Measurements from ENCODE around the gene CENPB. TPM values are rescaled to one million over a fixed set of nuclear protein-coding genes. Genes with fewer than 3 reads are reported as not detected.
"Not testable (repeated sequence)": the region's sequence is repeated elsewhere in the genome, so short reads cannot be mapped to it uniquely, and the experiment has no call there.

Gene CENPB, protein sequence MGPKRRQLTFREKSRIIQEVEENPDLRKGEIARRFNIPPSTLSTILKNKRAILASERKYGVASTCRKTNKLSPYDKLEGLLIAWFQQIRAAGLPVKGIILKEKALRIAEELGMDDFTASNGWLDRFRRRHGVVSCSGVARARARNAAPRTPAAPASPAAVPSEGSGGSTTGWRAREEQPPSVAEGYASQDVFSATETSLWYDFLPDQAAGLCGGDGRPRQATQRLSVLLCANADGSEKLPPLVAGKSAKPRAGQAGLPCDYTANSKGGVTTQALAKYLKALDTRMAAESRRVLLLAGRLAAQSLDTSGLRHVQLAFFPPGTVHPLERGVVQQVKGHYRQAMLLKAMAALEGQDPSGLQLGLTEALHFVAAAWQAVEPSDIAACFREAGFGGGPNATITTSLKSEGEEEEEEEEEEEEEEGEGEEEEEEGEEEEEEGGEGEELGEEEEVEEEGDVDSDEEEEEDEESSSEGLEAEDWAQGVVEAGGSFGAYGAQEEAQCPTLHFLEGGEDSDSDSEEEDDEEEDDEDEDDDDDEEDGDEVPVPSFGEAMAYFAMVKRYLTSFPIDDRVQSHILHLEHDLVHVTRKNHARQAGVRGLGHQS
- total RNA-seq, result 10 to 100 TPM; 77.9 to 91.4 (median 89.2) TPM

DNA sequence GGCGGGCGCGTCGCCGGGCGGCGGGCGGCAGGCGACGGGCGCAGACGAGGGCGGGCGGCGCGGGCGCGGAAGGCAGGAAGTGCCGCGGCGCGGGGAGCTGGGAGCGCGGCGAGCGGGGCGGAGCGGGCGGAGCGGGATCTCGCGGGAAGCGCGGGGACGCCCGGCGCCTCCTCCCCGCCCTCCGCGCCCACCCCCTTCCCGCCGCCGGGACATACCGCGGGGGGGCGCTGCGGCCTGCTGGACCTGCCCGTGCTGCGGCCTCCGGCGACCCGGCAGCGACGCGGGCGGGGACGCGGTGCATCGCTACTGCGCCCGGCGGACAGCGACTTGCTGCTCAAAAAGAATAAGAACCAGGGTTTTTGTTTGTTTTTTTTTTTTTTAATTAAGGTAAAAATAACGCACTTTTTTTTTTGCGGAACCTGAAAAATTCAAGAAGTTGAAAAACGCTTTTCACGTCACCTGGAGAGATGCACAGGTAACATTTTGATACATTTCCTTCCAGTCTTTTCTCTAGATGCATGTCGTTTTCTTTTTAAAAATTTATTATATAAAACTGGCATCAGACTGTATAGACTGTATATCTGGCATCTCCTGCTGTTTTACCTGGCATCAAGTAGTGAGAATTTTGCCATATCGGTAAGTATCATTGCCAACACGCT lies at the start of gene CENPB:
Gene CENPB (minus strand): TSS at position 76 of the 659 bp plus-strand sequence. CDS start 257 bp downstream, outside the sequence.
- Mint-ChIP-seq H3K4me1 (ENCODE audit: low read depth) (peaks cover 35% of the 10 kb centered on the region), H3K4me3 (peak within 1 kb of the TSS; percentile 85)
- peak; percentile 91 to 95 for ATAC-seq

DNA sequence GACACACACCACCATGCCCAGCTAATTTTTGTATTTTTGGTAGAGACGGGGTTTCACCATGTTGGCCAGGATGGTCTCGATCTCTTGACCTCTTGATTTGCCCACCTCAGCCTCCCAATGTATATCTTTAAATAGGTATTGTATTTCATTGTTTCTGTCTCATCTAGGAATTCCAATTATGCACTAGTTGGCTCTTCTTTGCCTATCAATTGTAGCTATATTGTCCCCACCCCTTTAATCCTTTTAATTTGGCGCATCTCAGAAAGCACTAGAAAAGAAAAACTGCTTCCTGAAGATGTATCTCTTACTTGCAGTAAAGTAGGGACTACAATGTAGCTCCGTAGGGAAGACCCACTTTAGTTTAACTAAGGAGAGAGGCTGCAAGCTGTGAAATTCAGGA lies 49.6 kb upstream of the CENPB start:
- Mint-ChIP-seq H3K36me3 (ENCODE audit: insufficient read depth) (no peaks in the 10 kb centered on the region), H3K4me3 (no peak overlapping the region), H3K9me3 (no peaks in the 10 kb centered on the region), H3K27me3 (ENCODE audit: low read depth) (no peaks in the 10 kb centered on the region), H3K4me1 (ENCODE audit: low read depth) (peaks cover 3% of the 10 kb centered on the region)
- DNase-seq (no peak), ATAC-seq (no peak)

More for the DNA sequence above, at the start of gene CENPB:
- DNase-seq, result peak; percentile 89
- H3K27me3 Mint-ChIP-seq (ENCODE audit: low read depth), result no peaks in the 10 kb centered on the region
- peaks cover 6% of the 10 kb centered on the region for H3K36me3 Mint-ChIP-seq (ENCODE audit: insufficient read depth)
- H3K9me3 Mint-ChIP-seq, result no peaks in the 10 kb centered on the region

DNA sequence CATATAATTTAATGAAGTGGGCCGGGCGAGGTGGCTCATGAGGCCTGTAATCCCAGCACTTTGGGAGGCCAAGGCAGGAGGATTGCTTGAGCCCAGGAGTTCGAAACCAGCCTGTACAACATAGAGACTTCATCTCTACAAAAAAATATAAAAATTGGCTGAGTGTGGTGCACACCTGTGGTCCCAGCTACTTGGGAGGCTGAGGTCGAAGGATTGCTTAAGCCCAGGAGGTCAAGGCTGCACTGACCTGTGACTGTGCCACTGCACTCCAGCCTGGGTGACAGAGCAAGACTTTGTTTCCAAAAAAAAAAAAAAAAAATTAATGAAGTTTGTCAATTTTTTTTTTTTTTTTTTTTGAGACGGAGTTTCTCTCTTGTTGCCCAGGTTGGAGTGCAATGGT lies 43.4 kb upstream of the CENPB start:
- DNase-seq; H3K4me1 Mint-ChIP-seq (ENCODE audit: low read depth); H3K27me3 Mint-ChIP-seq (ENCODE audit: low read depth); H3K36me3 Mint-ChIP-seq (ENCODE audit: insufficient read depth); H3K4me3 Mint-ChIP-seq; ATAC-seq; H3K9me3 Mint-ChIP-seq: not testable (repeated sequence)

DNA sequence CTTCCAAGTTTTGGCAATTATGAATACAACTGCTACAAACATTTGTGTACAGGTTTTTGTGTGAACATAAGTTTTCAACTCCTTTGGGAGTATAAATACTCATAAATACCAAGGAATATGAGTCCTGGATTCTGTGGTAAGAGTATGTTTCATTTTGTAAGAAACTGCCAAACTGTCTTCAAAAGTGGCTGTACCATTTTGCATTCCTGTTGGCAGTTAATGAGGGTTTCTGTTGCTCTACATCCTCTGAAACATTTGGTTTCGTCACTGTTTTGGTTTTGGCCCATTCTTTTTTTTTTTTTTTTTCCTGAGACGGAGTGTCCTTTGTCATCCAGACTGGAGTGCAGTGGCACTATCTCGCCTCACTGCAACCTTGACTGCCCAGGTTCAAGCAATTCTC lies 42.3 kb upstream of the CENPB start:
- no peak for DNase-seq
- H3K4me3 Mint-ChIP-seq, result no peak overlapping the region
- H3K9me3 Mint-ChIP-seq, result no peaks in the 10 kb centered on the region
- H3K27me3 Mint-ChIP-seq (ENCODE audit: low read depth), result no peaks in the 10 kb centered on the region
- peaks cover 4% of the 10 kb centered on the region for H3K36me3 Mint-ChIP-seq (ENCODE audit: insufficient read depth)
- no peaks in the 10 kb centered on the region for H3K4me1 Mint-ChIP-seq (ENCODE audit: low read depth)
- ATAC-seq, result no peak

DNA sequence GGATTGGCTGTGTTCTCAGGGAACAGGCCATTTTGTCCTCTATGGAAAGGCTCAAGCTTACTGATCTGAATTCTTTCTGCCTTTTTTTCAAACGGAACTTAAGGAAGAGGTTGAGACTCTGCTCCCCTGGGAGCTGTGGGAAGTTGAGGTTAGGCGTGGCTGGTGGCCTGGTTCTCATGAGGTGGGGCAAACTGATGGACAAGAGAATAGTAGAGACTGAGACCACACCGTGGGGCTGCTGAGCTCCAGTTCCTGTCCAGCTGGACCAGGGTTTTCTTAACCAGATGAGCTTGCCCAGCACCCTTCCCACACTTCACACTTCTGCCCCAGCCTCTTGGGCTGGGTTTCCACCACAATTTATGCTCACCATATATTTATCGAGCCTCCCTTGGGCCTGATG lies 39.9 kb upstream of the CENPB start:
- Mint-ChIP-seq H3K36me3 (ENCODE audit: insufficient read depth) (peaks cover 8% of the 10 kb centered on the region), H3K9me3 (no peaks in the 10 kb centered on the region), H3K27me3 (ENCODE audit: low read depth) (no peaks in the 10 kb centered on the region), H3K4me1 (ENCODE audit: low read depth) (peaks cover 6% of the 10 kb centered on the region), H3K4me3 (no peak overlapping the region)
- no peak for ATAC-seq
- no peak for DNase-seq

DNA sequence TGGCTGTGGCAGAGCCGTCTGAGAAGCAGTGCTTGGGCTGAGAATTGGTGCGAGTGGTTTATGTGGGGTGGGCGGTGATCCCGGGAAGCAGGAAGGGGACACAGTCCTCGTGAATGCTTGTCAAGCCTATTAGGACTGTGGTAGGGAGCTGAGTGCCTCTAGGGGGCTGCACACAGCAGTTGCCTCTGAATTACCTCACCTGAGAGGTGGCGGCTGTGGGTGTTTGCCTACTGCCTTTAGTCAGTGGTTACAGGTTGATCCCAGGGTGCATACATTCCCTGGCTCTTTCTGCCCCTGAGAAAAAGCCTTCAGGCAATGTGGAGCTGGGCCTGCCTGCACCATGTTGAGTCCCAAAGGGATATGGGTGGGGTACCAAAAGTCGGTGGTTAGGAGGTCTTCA lies 39.0 kb upstream of the CENPB start:
- DNase-seq, result no peak
- no peaks in the 10 kb centered on the region for H3K27me3 Mint-ChIP-seq (ENCODE audit: low read depth)
- no peak overlapping the region for H3K4me3 Mint-ChIP-seq
- no peaks in the 10 kb centered on the region for H3K9me3 Mint-ChIP-seq
- H3K36me3 Mint-ChIP-seq (ENCODE audit: insufficient read depth), result peaks cover 8% of the 10 kb centered on the region
- H3K4me1 Mint-ChIP-seq (ENCODE audit: low read depth), result peaks cover 7% of the 10 kb centered on the region
- no peak for ATAC-seq

DNA sequence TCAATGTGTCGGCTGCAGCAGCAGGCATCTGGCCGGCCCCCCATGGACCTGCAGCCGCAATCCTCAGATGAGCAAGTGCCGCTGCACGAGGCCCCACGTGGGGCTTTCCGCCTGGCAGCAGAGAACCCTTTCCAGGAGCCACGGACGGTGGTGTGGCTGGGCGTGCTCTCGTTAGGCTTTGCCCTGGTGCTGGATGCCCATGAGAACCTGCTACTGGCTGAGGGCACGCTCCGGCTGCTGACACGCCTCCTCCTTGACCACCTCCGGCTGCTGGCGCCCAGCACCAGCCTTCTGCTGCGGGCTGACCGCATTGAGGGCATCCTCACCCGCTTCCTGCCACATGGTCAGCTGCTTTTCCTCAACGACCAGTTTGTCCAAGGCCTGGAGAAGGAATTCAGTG lies 37.3 kb upstream of the CENPB start:
- H3K27me3 Mint-ChIP-seq (ENCODE audit: low read depth), result no peaks in the 10 kb centered on the region
- peaks cover 17% of the 10 kb centered on the region for H3K4me1 Mint-ChIP-seq (ENCODE audit: low read depth)
- H3K9me3 Mint-ChIP-seq, result no peaks in the 10 kb centered on the region
- H3K4me3 Mint-ChIP-seq, result no peak overlapping the region
- DNase-seq, result no peak
- peaks cover 8% of the 10 kb centered on the region for H3K36me3 Mint-ChIP-seq (ENCODE audit: insufficient read depth)
- ATAC-seq, result no peak

DNA sequence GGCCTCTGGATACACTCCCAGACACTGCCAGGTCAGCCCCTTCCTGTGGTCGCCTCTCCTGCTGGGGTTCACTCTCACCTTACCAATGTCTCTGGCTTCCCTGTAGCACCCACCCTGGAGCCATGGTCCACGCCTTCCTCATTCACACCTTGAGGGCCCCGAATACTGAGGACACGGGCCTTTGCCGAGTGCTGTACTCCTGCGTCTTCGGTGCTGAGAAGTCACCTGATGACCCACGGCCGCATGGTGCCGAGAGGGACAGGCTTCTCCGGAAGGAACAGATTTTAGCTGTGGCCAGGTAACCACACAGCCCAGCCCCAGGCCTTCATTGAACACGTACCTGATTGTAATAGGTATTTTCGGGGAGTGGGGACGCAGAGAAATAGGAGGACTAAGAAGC lies 35.5 kb upstream of the CENPB start:
- ATAC-seq, result no peak
- Mint-ChIP-seq H3K36me3 (ENCODE audit: insufficient read depth) (peaks cover 8% of the 10 kb centered on the region), H3K27me3 (ENCODE audit: low read depth) (no peaks in the 10 kb centered on the region), H3K4me1 (ENCODE audit: low read depth) (peaks cover 22% of the 10 kb centered on the region), H3K9me3 (no peaks in the 10 kb centered on the region), H3K4me3 (peak overlapping the region; percentile 84)
- DNase-seq, result no peak

DNA sequence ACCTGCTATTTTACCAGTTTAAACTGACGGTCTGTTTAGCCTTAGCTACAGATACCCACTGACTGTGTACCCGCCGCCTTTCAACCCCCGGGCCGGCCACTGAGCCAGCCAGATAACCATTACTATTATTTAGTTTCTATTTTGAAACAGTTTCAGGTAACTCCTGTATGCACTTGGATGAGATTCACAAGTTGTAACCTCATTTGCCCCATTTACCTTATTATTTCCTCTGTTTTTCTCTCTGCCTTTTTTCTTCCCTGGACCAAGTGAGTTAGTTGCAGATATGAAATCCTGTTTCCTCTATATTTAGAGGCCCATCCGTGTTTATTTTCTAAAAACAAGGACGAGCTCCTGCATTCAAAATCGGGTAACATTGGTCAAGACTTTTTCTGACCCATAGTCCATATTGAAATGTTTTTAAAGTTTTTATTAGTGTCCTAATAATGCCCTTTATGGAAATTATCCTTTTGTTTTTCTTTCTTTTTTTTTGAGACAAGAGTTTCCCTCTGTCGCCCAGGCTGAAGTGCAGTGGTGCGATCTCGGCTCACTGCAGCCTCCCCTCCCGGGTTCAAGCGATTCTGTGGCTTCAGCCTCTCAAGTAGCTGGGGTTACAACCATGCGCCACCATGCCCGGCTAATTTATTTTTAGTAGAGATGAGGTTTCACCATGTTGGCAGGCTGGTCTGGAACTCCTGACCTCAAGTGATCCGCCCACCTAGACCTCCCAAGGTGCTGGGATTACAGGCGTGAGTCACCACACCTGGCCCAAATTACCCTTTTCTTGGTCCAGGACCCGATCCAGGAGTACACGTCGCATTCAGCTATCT lies 34.6 kb upstream of the CENPB start:
- H3K9me3 Mint-ChIP-seq, result no peaks in the 10 kb centered on the region
- peaks cover 5% of the 10 kb centered on the region for H3K36me3 Mint-ChIP-seq (ENCODE audit: insufficient read depth)
- no peak for DNase-seq
- H3K4me1 Mint-ChIP-seq (ENCODE audit: low read depth), result peaks cover 29% of the 10 kb centered on the region
- H3K27me3 Mint-ChIP-seq (ENCODE audit: low read depth), result no peaks in the 10 kb centered on the region
- peak overlapping the region; percentile 84 for H3K4me3 Mint-ChIP-seq
- no peak for ATAC-seq

DNA sequence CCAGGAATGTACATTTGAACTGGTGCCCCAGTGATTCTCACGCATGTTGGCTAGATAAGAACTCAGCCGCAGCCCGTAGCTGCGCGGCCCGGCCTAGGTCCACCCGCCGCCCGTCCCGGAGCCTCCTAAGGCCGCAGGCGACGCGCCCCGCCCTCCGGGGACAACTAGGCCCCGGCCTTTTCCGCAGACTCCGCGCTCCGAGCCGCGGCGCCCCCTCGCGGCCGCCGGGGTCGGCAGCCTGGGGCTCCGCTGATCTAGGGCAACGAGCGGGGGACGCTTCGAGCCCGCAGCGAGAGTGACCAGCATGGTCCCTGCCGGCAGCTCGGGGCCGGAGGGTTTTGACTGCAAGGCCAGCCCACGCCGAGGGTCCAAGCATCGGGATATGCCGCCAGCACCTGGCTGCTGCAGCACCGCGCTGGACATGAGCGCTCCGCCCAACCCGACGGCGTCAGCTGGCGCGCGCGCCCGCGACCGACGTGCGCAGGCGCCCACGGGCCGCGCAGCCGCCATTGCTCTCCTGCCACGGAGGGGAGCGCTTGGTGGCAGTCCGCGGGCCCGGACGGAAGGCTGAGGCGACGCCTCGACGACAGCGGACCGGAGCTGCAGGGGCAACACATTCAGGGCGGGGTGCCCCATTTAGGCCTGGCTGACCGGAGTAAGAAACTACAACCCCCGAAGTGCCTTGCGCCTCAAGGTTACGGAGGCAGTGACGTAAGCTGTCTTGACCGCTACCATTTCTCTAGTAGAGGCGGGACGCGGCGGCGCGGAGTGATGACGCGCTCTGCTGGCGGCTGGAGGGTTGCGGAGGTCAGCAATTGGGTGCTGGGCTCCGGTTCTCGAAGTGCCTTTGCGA lies 33.7 kb upstream of the CENPB start, which contains the start of gene AP5S1:
Gene AP5S1 (plus strand): TSS at position 500 of the 853 bp plus-strand sequence. CDS start 1,571 bp downstream, outside the sequence.
- peak; percentile 91 to 93 for ATAC-seq
- H3K9me3 Mint-ChIP-seq, result no peaks in the 10 kb centered on the region
- peak within 1 kb of the TSS; percentile 84 for H3K4me3 Mint-ChIP-seq
- H3K27me3 Mint-ChIP-seq (ENCODE audit: low read depth), result no peaks in the 10 kb centered on the region
- peaks cover 37% of the 10 kb centered on the region for H3K4me1 Mint-ChIP-seq (ENCODE audit: low read depth)
- H3K36me3 Mint-ChIP-seq (ENCODE audit: insufficient read depth), result peaks cover 4% of the 10 kb centered on the region
- peak; percentile 86 for DNase-seq

DNA sequence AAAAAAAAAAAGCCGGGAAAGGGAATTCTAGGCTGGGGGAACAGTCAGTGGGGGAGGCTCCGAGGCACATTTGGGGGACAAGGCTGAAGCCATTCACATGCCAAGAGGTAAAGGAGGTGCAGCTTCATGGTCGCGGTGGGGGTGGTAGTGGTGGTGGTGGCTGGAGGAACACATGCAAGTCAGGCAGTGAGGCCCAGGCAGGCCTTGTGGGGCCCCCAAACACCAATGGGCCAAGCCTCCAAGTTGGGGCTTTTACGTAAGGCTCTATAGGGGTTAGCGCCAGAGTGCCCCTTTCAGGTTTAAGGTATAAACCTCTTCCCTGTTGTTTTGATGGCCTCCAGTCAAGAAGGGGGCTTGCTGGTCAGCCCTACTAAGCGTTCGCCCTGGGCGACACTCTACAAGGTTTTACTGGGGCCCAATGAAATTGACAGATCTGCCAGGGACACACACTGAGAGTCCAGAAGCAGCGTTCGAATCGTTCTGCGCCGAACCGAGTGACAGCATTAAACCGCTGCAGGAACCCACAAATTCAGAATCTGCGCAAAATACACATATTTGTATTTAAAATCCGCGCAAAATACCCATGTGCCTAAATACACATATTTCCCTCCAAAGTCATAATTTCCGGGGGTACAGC lies 33.0 kb upstream of the CENPB start:
- H3K36me3 Mint-ChIP-seq (ENCODE audit: insufficient read depth), result peaks cover 4% of the 10 kb centered on the region
- no peaks in the 10 kb centered on the region for H3K9me3 Mint-ChIP-seq
- DNase-seq (no peak), ATAC-seq (no peak)
- H3K4me1 Mint-ChIP-seq (ENCODE audit: low read depth), result peaks cover 44% of the 10 kb centered on the region
- no peaks in the 10 kb centered on the region for H3K27me3 Mint-ChIP-seq (ENCODE audit: low read depth)
- peak overlapping the region; percentile 84 for H3K4me3 Mint-ChIP-seq

DNA sequence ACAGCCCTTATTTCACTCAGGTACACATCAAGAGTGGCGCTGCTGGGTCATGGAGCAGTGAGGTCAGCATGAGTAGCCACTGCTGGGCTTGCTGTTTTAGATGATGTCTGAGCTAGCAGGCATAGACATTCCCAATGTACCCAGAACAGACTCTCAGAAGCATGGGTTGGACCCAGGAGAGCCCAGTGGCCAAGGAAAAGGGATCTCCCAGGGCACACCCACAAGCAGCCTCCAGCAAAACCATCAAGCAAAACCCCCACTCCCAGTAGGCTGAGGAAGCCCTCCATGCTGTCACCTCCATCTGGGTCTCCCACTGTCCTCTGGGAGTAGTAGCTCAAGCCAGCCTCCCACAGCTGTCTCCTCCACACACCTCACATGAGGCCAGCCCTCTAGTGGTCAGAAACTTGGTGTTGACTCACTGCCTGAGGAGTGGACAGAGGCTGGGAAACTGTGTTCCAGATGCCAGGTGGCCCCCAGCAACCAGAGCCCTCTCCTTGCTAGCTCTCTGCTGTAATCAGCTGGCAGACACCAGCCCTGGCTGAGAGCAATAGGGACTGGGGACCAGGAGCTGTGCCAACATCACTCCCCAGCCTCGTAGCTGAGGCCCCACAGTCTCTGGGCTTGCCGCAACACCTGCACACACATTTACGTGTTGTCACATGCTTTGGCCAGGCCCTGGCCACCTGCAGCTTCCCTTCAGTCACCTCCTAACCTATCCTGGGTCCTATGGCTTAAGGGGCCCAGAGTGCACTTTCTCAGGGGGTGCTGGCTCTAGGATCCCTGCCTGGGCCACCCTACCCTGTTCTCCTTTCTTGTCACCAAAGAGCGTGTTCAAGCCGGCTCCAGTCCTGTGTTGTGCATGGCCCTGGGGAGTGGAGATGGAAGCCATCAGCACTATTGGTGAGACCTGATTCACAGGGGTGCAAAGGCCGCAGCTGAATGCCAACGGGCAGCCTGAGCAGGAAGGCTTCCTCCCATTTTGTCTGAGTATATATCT lies 31.9 kb upstream of the CENPB start:
- H3K4me3 Mint-ChIP-seq, result peak overlapping the region; percentile 11
- peaks cover 49% of the 10 kb centered on the region for H3K4me1 Mint-ChIP-seq (ENCODE audit: low read depth)
- DNase-seq (no peak), ATAC-seq (no peak)
- no peaks in the 10 kb centered on the region for H3K27me3 Mint-ChIP-seq (ENCODE audit: low read depth)
- no peaks in the 10 kb centered on the region for H3K9me3 Mint-ChIP-seq
- peaks cover 4% of the 10 kb centered on the region for H3K36me3 Mint-ChIP-seq (ENCODE audit: insufficient read depth)
